ENCODE measurements around the gene ITCH.
"Not testable (repeated sequence)": the region's sequence is repeated elsewhere in the genome, so short reads cannot be mapped to it uniquely, and the experiment has no call there.

The ITCH gene

GRCh38 chr20:34363062-34363464 is at the start of gene ITCH:
Gene ITCH, plus strand, starts transcription at chr20:34363273. Its CDS starts 30,539 bp downstream, at chr20:34393812.
- peak; percentile 81 to 84 for DNase-seq

GRCh38 chr20:34315236-34315635 is 47.8 kb upstream of the ITCH start:
- no peak for DNase-seq

- DNase-seq: no peak
Observed at GRCh38 chr20:34316196-34316814, 46.8 kb upstream of the ITCH start.

- DNase-seq: no peak
Observed at GRCh38 chr20:34318609-34319443, 44.2 kb upstream of the ITCH start.

GRCh38 chr20:34320861-34321260 is 42.2 kb upstream of the ITCH start:
- no peak for DNase-seq

GRCh38 chr20:34322267-34323105 is 40.6 kb upstream of the ITCH start:
- no peak for DNase-seq

- DNase-seq: no peak
Observed at GRCh38 chr20:34324541-34324940, 38.5 kb upstream of the ITCH start.

GRCh38 chr20:34328207-34328606 is 34.9 kb upstream of the ITCH start:
- DNase-seq: not testable (repeated sequence)

GRCh38 chr20:34328928-34329677 is 34.0 kb upstream of the ITCH start:
- no peak for DNase-seq

GRCh38 chr20:34330861-34331544 is 32.1 kb upstream of the ITCH start:
- DNase-seq: not testable (repeated sequence)

GRCh38 chr20:34331838-34332237 is 31.2 kb upstream of the ITCH start:
- DNase-seq: no peak

GRCh38 chr20:34332262-34332920 is 30.7 kb upstream of the ITCH start:
- DNase-seq: no peak

GRCh38 chr20:34333786-34334185 is 29.3 kb upstream of the ITCH start:
- no peak for DNase-seq

GRCh38 chr20:34334654-34335407 is 28.2 kb upstream of the ITCH start:
- DNase-seq: no peak

- no peak for DNase-seq
Observed at GRCh38 chr20:34337544-34337943, 25.5 kb upstream of the ITCH start.

GRCh38 chr20:34337982-34338726 is 24.9 kb upstream of the ITCH start:
- DNase-seq: no peak

GRCh38 chr20:34340726-34341125 is 22.3 kb upstream of the ITCH start:
- not testable (repeated sequence) for DNase-seq

- DNase-seq: not testable (repeated sequence)
Observed at GRCh38 chr20:34341199-34341598, 21.9 kb upstream of the ITCH start.

GRCh38 chr20:34343458-34344211 is 19.4 kb upstream of the ITCH start:
- no peak for DNase-seq
